Panc1 (cell line): ENCODE results near the gene ZNF446. TPM values are rescaled to one million over a fixed set of nuclear protein-coding genes. Genes with fewer than 3 reads are reported as not detected.

Experiments used
- ATAC-seq: fragments of 200-7000 bp; cut with Tn5 transposase; 2 replicates; pipeline ENCODE4 v1.9.1; 2020; ENCODE audit warnings: mild to moderate bottlenecking, moderate library complexity
- BruUV-seq: library from RNA; stranded (reverse); fragments of 400-500 nt; replicated peaks from 2 replicates; lab custom pipeline; 2021; lab: Mats Ljungman, UMichigan
- CTCF ChIA-PET: fragments of 300-600 bp; sonication (Branson Sonifier 250); formaldehyde crosslinking; loops from one replicate; lab custom pipeline; 2022; ENCODE audit warnings: antibody characterized with exemption; lab: Charles Lee
- POLR2A ChIA-PET: fragments of 300-600 bp; sonication (Branson Sonifier 250); formaldehyde crosslinking; loops from one replicate; lab custom pipeline; 2022; ENCODE audit warnings: antibody characterized with exemption; lab: Charles Lee
- DNase-seq: peaks from one replicate; pipeline ENCODE4 v3.0.0-alpha.2; 2010; ENCODE audit warnings: low read depth, low spot score
- H3K27ac ChIP-seq: 2 replicates; pipeline ENCODE4 v1.5.1; 2011; ENCODE audit warnings: mild to moderate bottlenecking, low read length, inconsistent platforms
- H3K27me3 ChIP-seq: fragments of 200-500 bp; sonication (Bioruptor generic); 2 replicates; pipeline ENCODE4 v1.6.0; 2014; ENCODE audit warnings: low read length, inconsistent platforms; ENCODE audit not compliant: control insufficient read depth, insufficient read depth
- H3K36me3 ChIP-seq: fragments of 200-500 bp; sonication (Bioruptor generic); 2 replicates; pipeline ENCODE4 v1.5.1; 2014; ENCODE audit warnings: inconsistent platforms, mild to moderate bottlenecking, low read length, moderate library complexity; ENCODE audit not compliant: control insufficient read depth, insufficient read depth
- H3K4me1 ChIP-seq: 2 replicates; pipeline ENCODE4 v1.5.1; 2011; ENCODE audit warnings: inconsistent platforms, mild to moderate bottlenecking, low read length, moderate library complexity; ENCODE audit not compliant: control insufficient read depth, insufficient read depth
- H3K4me3 ChIP-seq, 2 experiments: 2 replicates each; pipeline ENCODE4 v1.5.1; 2011 to 2012; ENCODE audit warnings: low read depth in 2 of 2, low read length in 2 of 2, mild to moderate bottlenecking in 2 of 2, inconsistent platforms in 1 of 2, moderate library complexity in 1 of 2
- H3K9me3 ChIP-seq: fragments of 200-500 bp; sonication (Bioruptor generic); 2 replicates; pipeline ENCODE4 v1.5.1; 2014; ENCODE audit warnings: low read depth, mild to moderate bottlenecking, inconsistent platforms, low read length, moderate library complexity; ENCODE audit not compliant: control insufficient read depth, insufficient read depth
- CTCF ChIP-seq: fragments of 450-650 bp; IDR thresholded peaks from 2 replicates; pipeline ENCODE4 v1.5.1; 2017; ENCODE audit warnings: mild to moderate bottlenecking
- POLR2AphosphoS5 ChIP-seq: IDR thresholded peaks from 2 replicates; pipeline ENCODE4 v1.6.1; 2012; ENCODE audit warnings: mild to moderate bottlenecking, low read depth, low read length, moderate library complexity
- REST ChIP-seq, 2 experiments: IDR thresholded peaks; 2 replicates each; pipeline ENCODE4 v1.6.1; 2011 to 2012; ENCODE audit warnings: low read depth in 2 of 2, control low read depth in 1 of 2, low read length in 1 of 2, mild to moderate bottlenecking in 1 of 2, moderate library complexity in 1 of 2; ENCODE audit not compliant: insufficient read depth in 1 of 2
- SIN3A ChIP-seq: IDR thresholded peaks from 2 replicates; pipeline ENCODE4 v1.6.1; 2012; ENCODE audit warnings: low read depth, mild to moderate bottlenecking, low read length, moderate library complexity, borderline replicate concordance; ENCODE audit not compliant: insufficient read depth
- TCF7L2 ChIP-seq: IDR thresholded peaks from 2 replicates; pipeline ENCODE4 v1.6.1; 2011; ENCODE audit warnings: mild to moderate bottlenecking, low read depth, low read length, inconsistent platforms
- in situ Hi-C: cut with HindIII; loops from 2 replicates; pipeline ENCODE4 v1.10.0; 2016; ENCODE audit warnings: low sequenced_read_pairs, low pct_unique_long_range_greater_than_20kb
- intact Hi-C: fragments of 100-400 bp; cut with micrococcal nuclease; formaldehyde crosslinking; loops from one replicate; pipeline ENCODE4 v1.10.0; 2022; ENCODE audit not compliant: unreplicated experiment
- total RNA-seq: library from RNA; stranded (reverse); gene quantifications from one replicate; pipeline ENCODE4 v1.2.1, GENCODE V29; 2021; ENCODE audit not compliant: unreplicated experiment

The ZNF446 gene
- total RNA-seq, 1 experiment from 2014 or later: 20.7 TPM

- Histone ChIP-seq H3K4me1 (peaks cover 28% of the 10 kb centered on the region), H3K9me3 (no peaks in the 10 kb centered on the region), H3K27me3 (no peaks in the 10 kb centered on the region), H3K27ac (peak overlapping the region; percentile 99), H3K4me3 (peak overlapping the region; percentile 72 to 98), H3K36me3 (no peaks in the 10 kb centered on the region; the same call in 1 of the 2 replicates)
- intact Hi-C loops: no loop called here
- DNase-seq: no peak
- POLR2A ChIA-PET: interaction anchor here (0.5 to 1.6 kb wide), 6 partner anchors 8 to 1200 kb away, joined by 3 to 10 read pairs (median 6); partner anchors contain the start of genes CHMP2A, TRIM28 and ZNF543
- CTCF ChIA-PET: interaction anchor here (1.0 to 3.0 kb wide), 5 partner anchors 24 to 173 kb away, joined by 3 to 11 read pairs (median 8); partner anchors contain the start of genes CHMP2A and TRIM28
- in situ Hi-C loops: no loop called here
- TF ChIP-seq CTCF (no peak), SIN3A (no peak), TCF7L2 (no peak), REST (IDR thresholded peaks at IDR 0.05; ENCODE audit: insufficient read depth in 1 of 2, low read depth in 2 of 2, low read length in 1 of 2) (no peak), POLR2AphosphoS5 (no peak)
- ATAC-seq: no peak
- BruUV-seq: no TSS peak
These were observed 44.1 kb downstream of the ZNF446 start for GRCh38 chr19:58520257-58520599.

- CTCF ChIA-PET: interaction anchor here (0.6 to 3.0 kb wide), 2 partner anchors 22 to 58 kb away, joined by 5 to 11 read pairs; partner anchors contain the start of gene TRIM28
- peaks cover 20% of the 10 kb centered on the region for H3K4me1 ChIP-seq
- in situ Hi-C loops (no loop called here), intact Hi-C loops (no loop called here)
- no TSS peak for BruUV-seq
- no peak for ATAC-seq
- H3K4me3 ChIP-seq: peak overlapping the region in 1 of 2 experiments; percentile 38; a peak in 2 of 4 replicates
- H3K9me3 ChIP-seq: no peaks in the 10 kb centered on the region
- no peaks in the 10 kb centered on the region for H3K27me3 ChIP-seq
- H3K36me3 ChIP-seq: no peaks in the 10 kb centered on the region; the same call in 1 of the 2 replicates
- POLR2A ChIA-PET: interaction anchor here (0.6 to 0.8 kb wide), 4 partner anchors 33 to 54 kb away, joined by 3 to 9 read pairs (median 8); partner anchors contain the start of genes CHMP2A and UBE2M
- H3K27ac ChIP-seq: peak overlapping the region; percentile 75
- TF ChIP-seq POLR2AphosphoS5 (no peak), TCF7L2 (no peak), REST (IDR thresholded peaks at IDR 0.05; ENCODE audit: insufficient read depth in 1 of 2, low read depth in 2 of 2, low read length in 1 of 2) (no peak), CTCF (no peak), SIN3A (no peak)
- DNase-seq: no peak
These were observed 45.5 kb downstream of the ZNF446 start for GRCh38 chr19:58521651-58522050.
